ENCODE results near the gene RBFA. TPM values are rescaled to one million over a fixed set of nuclear protein-coding genes. Genes with fewer than 3 reads are reported as not detected.

Gene RBFA
- total and polyA plus RNA-seq, 2 experiments from 2014 or later, result 33.8 to 43.3 TPM

DNA sequence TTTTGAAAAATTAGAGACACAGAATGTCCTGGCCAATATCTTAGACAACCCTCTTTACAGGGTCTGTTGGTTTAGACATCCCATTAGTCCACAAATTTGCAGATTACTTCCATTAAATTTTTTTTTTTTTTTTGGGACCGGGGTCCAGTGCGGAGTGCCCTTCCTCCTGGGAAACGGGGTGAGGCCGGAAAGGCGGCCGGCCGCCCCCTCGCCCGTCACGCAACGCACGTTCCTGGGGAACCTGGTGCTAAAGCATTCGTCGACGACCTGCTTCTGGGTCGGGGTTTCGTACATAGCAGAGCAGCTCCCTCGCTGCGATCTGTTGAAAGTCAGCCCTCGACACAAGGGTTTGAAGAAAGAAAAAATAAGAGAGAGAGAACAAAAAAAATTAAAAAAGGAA lies 21.5 kb upstream of the RBFA start (continued):
- TF ChIP-seq, protein P1, sequence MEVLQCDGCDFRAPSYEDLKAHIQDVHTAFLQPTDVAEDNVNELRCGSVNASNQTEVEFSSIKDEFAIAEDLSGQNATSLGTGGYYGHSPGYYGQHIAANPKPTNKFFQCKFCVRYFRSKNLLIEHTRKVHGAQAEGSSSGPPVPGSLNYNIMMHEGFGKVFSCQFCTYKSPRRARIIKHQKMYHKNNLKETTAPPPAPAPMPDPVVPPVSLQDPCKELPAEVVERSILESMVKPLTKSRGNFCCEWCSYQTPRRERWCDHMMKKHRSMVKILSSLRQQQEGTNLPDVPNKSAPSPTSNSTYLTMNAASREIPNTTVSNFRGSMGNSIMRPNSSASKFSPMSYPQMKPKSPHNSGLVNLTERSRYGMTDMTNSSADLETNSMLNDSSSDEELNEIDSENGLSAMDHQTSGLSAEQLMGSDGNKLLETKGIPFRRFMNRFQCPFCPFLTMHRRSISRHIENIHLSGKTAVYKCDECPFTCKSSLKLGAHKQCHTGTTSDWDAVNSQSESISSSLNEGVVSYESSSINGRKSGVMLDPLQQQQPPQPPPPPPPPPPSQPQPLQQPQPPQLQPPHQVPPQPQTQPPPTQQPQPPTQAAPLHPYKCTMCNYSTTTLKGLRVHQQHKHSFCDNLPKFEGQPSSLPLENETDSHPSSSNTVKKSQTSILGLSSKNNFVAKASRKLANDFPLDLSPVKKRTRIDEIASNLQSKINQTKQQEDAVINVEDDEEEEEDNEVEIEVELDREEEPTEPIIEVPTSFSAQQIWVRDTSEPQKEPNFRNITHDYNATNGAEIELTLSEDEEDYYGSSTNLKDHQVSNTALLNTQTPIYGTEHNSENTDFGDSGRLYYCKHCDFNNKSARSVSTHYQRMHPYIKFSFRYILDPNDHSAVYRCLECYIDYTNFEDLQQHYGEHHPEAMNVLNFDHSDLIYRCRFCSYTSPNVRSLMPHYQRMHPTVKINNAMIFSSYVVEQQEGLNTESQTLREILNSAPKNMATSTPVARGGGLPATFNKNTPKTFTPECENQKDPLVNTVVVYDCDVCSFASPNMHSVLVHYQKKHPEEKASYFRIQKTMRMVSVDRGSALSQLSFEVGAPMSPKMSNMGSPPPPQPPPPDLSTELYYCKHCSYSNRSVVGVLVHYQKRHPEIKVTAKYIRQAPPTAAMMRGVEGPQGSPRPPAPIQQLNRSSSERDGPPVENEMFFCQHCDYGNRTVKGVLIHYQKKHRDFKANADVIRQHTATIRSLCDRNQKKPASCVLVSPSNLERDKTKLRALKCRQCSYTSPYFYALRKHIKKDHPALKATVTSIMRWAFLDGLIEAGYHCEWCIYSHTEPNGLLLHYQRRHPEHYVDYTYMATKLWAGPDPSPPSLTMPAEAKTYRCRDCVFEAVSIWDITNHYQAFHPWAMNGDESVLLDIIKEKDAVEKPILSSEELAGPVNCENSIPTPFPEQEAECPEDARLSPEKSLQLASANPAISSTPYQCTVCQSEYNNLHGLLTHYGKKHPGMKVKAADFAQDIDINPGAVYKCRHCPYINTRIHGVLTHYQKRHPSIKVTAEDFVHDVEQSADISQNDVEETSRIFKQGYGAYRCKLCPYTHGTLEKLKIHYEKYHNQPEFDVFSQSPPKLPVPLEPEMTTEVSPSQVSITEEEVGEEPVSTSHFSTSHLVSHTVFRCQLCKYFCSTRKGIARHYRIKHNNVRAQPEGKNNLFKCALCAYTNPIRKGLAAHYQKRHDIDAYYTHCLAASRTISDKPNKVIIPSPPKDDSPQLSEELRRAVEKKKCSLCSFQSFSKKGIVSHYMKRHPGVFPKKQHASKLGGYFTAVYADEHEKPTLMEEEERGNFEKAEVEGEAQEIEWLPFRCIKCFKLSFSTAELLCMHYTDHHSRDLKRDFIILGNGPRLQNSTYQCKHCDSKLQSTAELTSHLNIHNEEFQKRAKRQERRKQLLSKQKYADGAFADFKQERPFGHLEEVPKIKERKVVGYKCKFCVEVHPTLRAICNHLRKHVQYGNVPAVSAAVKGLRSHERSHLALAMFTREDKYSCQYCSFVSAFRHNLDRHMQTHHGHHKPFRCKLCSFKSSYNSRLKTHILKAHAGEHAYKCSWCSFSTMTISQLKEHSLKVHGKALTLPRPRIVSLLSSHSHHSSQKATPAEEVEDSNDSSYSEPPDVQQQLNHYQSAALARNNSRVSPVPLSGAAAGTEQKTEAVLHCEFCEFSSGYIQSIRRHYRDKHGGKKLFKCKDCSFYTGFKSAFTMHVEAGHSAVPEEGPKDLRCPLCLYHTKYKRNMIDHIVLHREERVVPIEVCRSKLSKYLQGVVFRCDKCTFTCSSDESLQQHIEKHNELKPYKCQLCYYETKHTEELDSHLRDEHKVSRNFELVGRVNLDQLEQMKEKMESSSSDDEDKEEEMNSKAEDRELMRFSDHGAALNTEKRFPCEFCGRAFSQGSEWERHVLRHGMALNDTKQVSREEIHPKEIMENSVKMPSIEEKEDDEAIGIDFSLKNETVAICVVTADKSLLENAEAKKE (CRISPR knock-in tag; IDR thresholded peaks at IDR 0.05), result no peak
- TF ChIP-seq ZNF331 (CRISPR knock-in tag; IDR thresholded peaks at IDR 0.05; ENCODE audit: low read depth) (no peak), NANOG (IDR thresholded peaks at IDR 0.05; ENCODE audit: borderline replicate concordance) (no peak), STAT1 (IDR thresholded peaks at IDR 0.05; ENCODE audit: unreplicated experiment) (no peak), EZH2phosphoT487 (IDR thresholded peaks at IDR 0.05; ENCODE audit: unreplicated experiment) (no peak), POLR2AphosphoS5 (IDR thresholded peaks at IDR 0.05; ENCODE audit: low read depth) (no peak)
- TF ChIP-seq, protein P2, sequence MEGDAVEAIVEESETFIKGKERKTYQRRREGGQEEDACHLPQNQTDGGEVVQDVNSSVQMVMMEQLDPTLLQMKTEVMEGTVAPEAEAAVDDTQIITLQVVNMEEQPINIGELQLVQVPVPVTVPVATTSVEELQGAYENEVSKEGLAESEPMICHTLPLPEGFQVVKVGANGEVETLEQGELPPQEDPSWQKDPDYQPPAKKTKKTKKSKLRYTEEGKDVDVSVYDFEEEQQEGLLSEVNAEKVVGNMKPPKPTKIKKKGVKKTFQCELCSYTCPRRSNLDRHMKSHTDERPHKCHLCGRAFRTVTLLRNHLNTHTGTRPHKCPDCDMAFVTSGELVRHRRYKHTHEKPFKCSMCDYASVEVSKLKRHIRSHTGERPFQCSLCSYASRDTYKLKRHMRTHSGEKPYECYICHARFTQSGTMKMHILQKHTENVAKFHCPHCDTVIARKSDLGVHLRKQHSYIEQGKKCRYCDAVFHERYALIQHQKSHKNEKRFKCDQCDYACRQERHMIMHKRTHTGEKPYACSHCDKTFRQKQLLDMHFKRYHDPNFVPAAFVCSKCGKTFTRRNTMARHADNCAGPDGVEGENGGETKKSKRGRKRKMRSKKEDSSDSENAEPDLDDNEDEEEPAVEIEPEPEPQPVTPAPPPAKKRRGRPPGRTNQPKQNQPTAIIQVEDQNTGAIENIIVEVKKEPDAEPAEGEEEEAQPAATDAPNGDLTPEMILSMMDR (conservative IDR thresholded peaks at IDR 0.05; ENCODE audit: low read depth in 2 of 2), result no peak
- TF ChIP-seq, protein P3, sequence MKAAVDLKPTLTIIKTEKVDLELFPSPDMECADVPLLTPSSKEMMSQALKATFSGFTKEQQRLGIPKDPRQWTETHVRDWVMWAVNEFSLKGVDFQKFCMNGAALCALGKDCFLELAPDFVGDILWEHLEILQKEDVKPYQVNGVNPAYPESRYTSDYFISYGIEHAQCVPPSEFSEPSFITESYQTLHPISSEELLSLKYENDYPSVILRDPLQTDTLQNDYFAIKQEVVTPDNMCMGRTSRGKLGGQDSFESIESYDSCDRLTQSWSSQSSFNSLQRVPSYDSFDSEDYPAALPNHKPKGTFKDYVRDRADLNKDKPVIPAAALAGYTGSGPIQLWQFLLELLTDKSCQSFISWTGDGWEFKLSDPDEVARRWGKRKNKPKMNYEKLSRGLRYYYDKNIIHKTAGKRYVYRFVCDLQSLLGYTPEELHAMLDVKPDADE (IDR thresholded peaks at IDR 0.05), result no peak
- TF ChIP-seq, protein P4, sequence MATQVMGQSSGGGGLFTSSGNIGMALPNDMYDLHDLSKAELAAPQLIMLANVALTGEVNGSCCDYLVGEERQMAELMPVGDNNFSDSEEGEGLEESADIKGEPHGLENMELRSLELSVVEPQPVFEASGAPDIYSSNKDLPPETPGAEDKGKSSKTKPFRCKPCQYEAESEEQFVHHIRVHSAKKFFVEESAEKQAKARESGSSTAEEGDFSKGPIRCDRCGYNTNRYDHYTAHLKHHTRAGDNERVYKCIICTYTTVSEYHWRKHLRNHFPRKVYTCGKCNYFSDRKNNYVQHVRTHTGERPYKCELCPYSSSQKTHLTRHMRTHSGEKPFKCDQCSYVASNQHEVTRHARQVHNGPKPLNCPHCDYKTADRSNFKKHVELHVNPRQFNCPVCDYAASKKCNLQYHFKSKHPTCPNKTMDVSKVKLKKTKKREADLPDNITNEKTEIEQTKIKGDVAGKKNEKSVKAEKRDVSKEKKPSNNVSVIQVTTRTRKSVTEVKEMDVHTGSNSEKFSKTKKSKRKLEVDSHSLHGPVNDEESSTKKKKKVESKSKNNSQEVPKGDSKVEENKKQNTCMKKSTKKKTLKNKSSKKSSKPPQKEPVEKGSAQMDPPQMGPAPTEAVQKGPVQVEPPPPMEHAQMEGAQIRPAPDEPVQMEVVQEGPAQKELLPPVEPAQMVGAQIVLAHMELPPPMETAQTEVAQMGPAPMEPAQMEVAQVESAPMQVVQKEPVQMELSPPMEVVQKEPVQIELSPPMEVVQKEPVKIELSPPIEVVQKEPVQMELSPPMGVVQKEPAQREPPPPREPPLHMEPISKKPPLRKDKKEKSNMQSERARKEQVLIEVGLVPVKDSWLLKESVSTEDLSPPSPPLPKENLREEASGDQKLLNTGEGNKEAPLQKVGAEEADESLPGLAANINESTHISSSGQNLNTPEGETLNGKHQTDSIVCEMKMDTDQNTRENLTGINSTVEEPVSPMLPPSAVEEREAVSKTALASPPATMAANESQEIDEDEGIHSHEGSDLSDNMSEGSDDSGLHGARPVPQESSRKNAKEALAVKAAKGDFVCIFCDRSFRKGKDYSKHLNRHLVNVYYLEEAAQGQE (IDR thresholded peaks at IDR 0.05; ENCODE audit: unreplicated experiment), result no peak
